PC-3 (cell line): ENCODE data around the gene TEX29.

Experiments
- EZH2 ChIP-seq: fragments of 300-600 bp; sonication (generic); IDR thresholded peaks from one replicate; pipeline ENCODE4 v1.6.1; 2017; ENCODE audit warnings: antibody characterized with exemption, mild to moderate bottlenecking, low read length; ENCODE audit not compliant: unreplicated experiment
- EZH2phosphoT487 ChIP-seq: fragments of 300-600 bp; sonication (generic); IDR thresholded peaks from 2 replicates; pipeline ENCODE4 v1.6.1; 2018; ENCODE audit warnings: mild to moderate bottlenecking, antibody characterized with exemption, low read length, borderline replicate concordance
- TF ChIP-seq, protein P1 (sequence below): fragments of 300-600 bp; sonication (generic); conservative IDR thresholded peaks from 2 replicates; pipeline ENCODE4 v1.5.1; 2017; ENCODE audit warnings: antibody characterized with exemption, low read depth, mild to moderate bottlenecking, low read length

- TF ChIP-seq, protein P1, sequence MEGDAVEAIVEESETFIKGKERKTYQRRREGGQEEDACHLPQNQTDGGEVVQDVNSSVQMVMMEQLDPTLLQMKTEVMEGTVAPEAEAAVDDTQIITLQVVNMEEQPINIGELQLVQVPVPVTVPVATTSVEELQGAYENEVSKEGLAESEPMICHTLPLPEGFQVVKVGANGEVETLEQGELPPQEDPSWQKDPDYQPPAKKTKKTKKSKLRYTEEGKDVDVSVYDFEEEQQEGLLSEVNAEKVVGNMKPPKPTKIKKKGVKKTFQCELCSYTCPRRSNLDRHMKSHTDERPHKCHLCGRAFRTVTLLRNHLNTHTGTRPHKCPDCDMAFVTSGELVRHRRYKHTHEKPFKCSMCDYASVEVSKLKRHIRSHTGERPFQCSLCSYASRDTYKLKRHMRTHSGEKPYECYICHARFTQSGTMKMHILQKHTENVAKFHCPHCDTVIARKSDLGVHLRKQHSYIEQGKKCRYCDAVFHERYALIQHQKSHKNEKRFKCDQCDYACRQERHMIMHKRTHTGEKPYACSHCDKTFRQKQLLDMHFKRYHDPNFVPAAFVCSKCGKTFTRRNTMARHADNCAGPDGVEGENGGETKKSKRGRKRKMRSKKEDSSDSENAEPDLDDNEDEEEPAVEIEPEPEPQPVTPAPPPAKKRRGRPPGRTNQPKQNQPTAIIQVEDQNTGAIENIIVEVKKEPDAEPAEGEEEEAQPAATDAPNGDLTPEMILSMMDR, result no peak
- TF ChIP-seq EZH2phosphoT487 (no peak), EZH2 (no peak)
Measured at GRCh38 chr13:111338841-111339240, 18.4 kb downstream of the TEX29 start.
